HUES48 (cell line): ENCODE results near the gene LYZL4.

ENCODE experiments used
- H3K27ac ChIP-seq: one replicate; pipeline ENCODE4 v1.7.0; 2013; ENCODE audit warnings: low read depth, low read length, inconsistent platforms
- H3K27me3 ChIP-seq: 2 replicates; pipeline ENCODE4 v1.6.1; 2013; ENCODE audit warnings: mild to moderate bottlenecking, low read length; ENCODE audit not compliant: control insufficient read depth, insufficient read depth
- H3K36me3 ChIP-seq: 2 replicates; pipeline ENCODE4 v1.6.1; 2013; ENCODE audit warnings: low read length; ENCODE audit not compliant: control insufficient read depth, insufficient read depth
- H3K4me1 ChIP-seq: 2 replicates; pipeline ENCODE4 v1.6.1; 2013; ENCODE audit warnings: mild to moderate bottlenecking, low read length; ENCODE audit not compliant: control insufficient read depth, insufficient read depth
- H3K4me3 ChIP-seq: 2 replicates; pipeline ENCODE4 v1.5.1; 2013; ENCODE audit warnings: mild to moderate bottlenecking, low read depth, low read length
- H3K9ac ChIP-seq: 2 replicates; pipeline ENCODE4 v1.6.1; 2013; ENCODE audit warnings: mild to moderate bottlenecking, low read depth, low read length, moderate library complexity
- H3K9me3 ChIP-seq: 2 replicates; pipeline ENCODE4 v1.6.1; 2013; ENCODE audit warnings: low read length; ENCODE audit not compliant: control insufficient read depth, insufficient read depth

LYZL4 gene

DNA sequence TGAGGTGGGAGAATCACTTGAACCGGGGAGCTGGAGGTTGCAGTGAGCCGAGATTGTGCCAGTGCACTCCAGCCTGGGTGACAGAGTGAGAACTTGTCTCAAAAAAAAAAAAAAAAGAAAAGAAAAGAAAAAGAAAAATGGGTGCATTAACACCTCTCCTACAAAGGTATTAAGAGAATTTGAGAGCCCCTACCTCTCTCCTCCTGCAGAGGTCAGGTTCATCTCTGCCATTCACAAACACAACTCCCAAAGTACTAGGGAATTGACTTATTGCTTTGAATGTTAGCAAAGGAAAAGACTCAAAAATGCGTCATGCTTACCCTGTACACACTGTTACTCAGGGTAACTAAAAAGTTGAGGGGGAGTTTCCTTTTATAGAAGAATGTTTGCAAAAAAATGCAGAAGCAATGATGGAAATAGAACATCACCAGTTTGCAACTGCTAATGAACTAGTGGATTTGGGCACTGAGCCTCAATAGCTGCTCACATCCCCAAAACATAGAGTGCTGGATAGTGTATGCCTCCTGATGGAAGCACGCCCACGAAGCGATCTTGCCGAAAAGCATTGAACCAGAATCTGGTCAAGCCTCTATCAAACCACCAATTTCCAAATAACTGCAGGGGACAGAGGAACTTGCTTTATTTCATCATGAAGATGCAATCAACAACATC lies 15.5 kb upstream of the LYZL4 start:
- H3K4me1 ChIP-seq, result no peaks in the 10 kb centered on the region
- H3K36me3 ChIP-seq, result no peaks in the 10 kb centered on the region

DNA sequence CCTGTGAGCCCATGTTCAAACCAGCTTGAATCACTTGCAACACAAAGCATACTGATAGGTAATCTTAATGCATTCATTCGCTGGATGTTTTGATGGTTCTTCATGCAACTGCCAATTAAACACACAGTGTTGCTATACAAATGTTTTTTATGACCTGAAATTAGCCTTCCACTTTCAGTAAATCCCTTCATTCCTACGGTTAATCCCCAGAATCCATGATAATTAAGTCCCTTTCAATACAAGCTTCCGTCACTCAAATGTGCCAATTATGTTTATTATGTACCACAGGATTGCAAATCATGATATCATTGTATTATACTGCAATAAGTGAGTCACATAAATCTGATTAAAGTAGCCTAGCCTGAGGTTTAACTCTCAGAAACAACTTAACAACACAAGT lies 14.5 kb upstream of the LYZL4 start:
- H3K9me3 ChIP-seq, result no peaks in the 10 kb centered on the region

More for the DNA sequence above, 15.5 kb upstream of the LYZL4 start:
- Histone ChIP-seq H3K9ac (no peak overlapping the region), H3K4me3 (no peak overlapping the region), H3K27ac (no peak overlapping the region), H3K9me3 (no peaks in the 10 kb centered on the region), H3K27me3 (no peaks in the 10 kb centered on the region)

DNA sequence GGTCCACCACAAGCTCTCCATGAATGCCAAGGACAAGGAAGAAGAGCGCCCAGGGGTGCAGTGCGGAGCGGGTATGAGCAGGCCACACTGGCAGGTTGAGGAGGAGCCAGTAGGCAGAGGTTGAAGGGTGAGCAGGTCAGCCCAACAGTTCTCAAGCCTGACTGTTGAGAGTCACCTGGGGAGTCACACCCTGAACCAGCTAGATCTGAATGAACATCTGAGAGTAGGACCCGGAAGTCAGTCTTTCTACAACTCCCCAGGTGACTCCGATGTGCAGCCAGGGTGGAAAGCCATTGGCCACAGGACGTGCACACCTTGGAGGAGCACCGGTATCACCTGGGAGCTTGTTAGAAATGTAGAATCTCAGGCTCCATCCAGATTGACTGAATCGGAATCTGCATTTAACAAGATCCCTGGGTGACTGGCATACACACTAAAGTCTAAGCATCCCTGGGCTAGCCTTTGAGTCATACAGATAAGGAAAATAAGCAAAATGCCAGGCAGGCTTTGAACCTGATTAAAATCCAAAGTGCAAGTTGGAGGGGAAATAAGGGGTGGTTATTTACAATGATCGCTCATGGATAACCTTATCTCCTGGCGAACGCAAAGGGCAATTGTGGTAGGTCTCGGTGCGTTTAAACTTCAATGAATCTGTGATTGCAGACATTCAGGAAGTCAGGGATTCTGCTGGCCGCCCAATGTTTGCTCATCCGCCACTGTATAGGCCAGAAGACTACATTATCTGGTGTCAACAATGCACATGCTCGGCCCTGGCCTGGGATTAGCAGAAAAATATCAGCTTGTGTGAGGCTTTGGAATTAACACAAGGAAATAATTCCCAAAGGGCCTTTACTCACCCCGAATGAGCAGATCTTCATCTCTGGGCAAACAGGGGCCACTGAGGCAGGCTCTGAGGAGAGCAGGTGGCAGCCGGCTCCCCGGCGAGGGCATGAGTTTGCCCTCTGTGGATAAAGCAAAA lies 11.7 kb upstream of the LYZL4 start:
- no peaks in the 10 kb centered on the region for H3K4me1 ChIP-seq
- H3K27me3 ChIP-seq, result no peaks in the 10 kb centered on the region
- H3K9me3 ChIP-seq, result no peaks in the 10 kb centered on the region
- no peak overlapping the region for H3K27ac ChIP-seq
- no peaks in the 10 kb centered on the region for H3K36me3 ChIP-seq
- no peak overlapping the region for H3K4me3 ChIP-seq
- no peak overlapping the region for H3K9ac ChIP-seq

More for the DNA sequence above, 14.5 kb upstream of the LYZL4 start:
- Histone ChIP-seq H3K36me3 (no peaks in the 10 kb centered on the region), H3K27ac (no peak overlapping the region), H3K4me1 (no peaks in the 10 kb centered on the region), H3K9ac (no peak overlapping the region), H3K4me3 (no peak overlapping the region), H3K27me3 (no peaks in the 10 kb centered on the region)

DNA sequence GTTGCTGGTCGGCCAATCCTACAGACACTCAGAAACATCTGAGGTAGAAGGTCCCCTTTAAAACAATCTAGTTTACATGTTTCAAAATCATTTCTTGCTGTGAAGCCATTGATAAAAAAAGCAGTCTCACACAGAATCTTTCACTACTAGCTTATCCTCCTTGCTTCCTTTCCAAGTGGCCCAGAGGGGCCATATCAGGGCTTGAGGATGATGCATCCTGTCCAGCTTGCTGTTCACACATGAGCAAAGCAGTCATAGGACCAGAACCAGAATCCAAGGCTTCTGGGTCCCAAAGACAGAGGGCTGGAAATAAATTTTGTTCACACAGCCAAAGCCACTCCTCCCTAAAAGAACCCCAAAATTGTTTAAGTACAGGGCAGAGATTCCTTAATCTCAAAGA lies 9.2 kb upstream of the LYZL4 start:
- H3K27me3 ChIP-seq, result no peaks in the 10 kb centered on the region
- no peaks in the 10 kb centered on the region for H3K36me3 ChIP-seq
- no peaks in the 10 kb centered on the region for H3K9me3 ChIP-seq
- H3K4me3 ChIP-seq, result no peak overlapping the region
- H3K4me1 ChIP-seq, result no peaks in the 10 kb centered on the region
- no peak overlapping the region for H3K9ac ChIP-seq
- no peak overlapping the region for H3K27ac ChIP-seq

DNA sequence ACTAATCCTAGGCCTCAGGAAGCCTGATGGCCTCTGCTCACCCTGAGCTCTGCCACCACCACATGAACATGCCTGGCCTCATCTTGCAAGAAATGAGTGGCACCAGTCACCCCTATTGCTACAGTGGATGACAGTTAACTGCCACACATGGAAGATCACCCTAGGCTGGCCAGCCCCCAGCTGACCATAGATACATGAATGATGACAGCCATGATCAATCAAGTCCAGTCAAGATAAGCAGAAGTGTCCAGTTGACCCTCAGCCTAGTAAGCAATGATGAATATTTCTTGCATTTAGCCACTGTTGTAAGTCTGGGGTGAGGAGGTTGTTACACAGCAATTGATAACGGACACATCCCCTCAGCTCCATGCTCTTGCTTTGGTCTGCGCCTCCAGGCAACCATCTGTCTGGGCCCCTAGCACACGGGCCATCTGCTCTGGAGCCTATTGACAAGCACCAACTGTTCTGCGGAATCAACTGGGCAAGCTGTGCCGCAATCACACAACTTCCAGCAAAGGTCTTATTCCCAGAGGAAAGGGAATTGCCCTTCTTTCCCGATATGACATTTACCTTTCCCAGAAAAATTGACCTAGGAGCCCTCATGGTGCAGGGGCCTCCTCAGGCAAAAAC lies 2.2 kb upstream of the LYZL4 start:
- Histone ChIP-seq H3K9ac (no peak overlapping the region), H3K27me3 (no peaks in the 10 kb centered on the region)

DNA sequence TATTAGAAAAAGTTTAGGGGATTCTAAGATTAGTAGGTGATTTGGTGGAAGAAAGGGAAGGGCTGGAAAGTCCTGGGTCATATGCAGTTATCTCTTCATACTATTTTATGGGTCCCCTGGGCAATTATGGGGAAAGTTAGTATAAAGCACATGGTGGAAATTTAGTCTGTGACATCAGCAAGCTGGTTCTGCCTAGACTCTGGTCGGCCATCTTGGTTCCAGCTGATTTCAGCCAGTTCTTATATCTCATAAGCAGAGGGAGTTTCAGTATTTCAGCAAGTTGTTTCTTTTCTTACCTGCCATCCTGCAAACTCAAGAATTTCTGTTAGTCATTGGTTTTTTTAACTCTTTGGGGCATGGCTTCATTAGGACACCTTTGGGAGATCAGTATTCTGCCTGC lies 1.0 kb upstream of the LYZL4 start:
- Histone ChIP-seq H3K27me3 (no peaks in the 10 kb centered on the region), H3K9me3 (no peaks in the 10 kb centered on the region), H3K4me3 (no peak overlapping the region), H3K36me3 (no peaks in the 10 kb centered on the region), H3K4me1 (no peaks in the 10 kb centered on the region), H3K27ac (no peak overlapping the region), H3K9ac (no peak overlapping the region)

More for the DNA sequence above, 2.2 kb upstream of the LYZL4 start:
- no peaks in the 10 kb centered on the region for H3K36me3 ChIP-seq
- H3K4me1 ChIP-seq, result no peaks in the 10 kb centered on the region
- no peak overlapping the region for H3K4me3 ChIP-seq
- H3K27ac ChIP-seq, result no peak overlapping the region
- no peaks in the 10 kb centered on the region for H3K9me3 ChIP-seq

DNA sequence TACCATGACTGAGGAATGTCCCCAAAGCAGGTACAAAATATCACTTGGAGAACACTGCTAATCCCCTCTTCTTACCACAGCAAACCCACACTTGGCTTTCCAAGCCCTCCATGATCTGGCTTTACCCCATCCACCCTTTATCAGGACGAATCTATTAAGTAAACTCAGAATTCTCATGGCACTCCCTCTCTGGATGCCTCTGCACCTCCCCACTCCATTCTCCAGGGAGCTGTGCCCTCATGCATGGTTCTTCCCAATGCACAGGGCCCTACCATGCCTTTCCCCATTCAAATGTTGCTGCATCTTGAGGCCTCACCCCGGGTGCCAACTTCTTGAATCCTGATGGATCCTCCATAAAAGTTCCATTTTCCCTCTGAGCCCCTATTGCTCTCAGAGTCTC lies 2.3 kb downstream of the LYZL4 start:
- H3K27me3 ChIP-seq, result no peaks in the 10 kb centered on the region
- H3K9ac ChIP-seq, result no peak overlapping the region
- H3K36me3 ChIP-seq, result no peaks in the 10 kb centered on the region

DNA sequence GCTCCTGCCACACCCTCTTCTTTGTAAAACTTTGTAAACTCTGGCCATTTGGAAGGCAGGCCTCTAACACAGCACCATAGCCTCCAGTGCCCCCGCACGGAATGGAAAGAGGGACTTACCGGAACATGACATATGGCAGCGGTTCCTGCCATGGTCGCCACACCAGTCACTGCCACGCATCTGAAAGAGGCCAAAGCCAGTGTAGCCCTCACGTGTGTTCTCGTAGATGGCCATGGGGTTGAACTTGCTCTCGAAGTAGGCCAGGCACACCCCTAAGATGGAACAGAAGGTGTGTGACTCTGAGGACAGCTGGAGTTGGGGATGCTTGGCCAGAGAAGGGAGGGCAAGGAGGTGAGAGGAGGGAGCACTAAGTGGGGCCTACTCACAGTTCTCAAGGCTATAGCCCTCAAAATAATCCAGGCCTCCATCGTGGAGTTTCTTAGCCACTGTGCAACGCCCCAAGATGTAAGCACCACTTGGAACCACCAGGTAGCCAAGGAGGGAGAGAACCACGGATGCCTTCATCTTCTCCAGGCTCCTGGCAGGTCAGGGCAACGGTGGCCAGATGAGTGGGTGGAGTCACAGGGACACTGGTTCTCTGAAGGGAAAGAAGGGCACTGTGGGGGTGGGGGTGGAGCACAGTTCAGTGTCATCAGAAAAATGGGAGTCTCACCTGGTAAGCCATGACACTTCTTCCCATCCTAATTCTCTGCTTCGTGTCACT lies 3.5 kb downstream of the LYZL4 start:
- Histone ChIP-seq H3K4me3 (no peak overlapping the region), H3K36me3 (no peaks in the 10 kb centered on the region), H3K27ac (no peak overlapping the region), H3K4me1 (no peaks in the 10 kb centered on the region), H3K9me3 (no peaks in the 10 kb centered on the region), H3K9ac (no peak overlapping the region), H3K27me3 (no peaks in the 10 kb centered on the region)

More for the DNA sequence above, 2.3 kb downstream of the LYZL4 start:
- Histone ChIP-seq H3K4me3 (no peak overlapping the region), H3K4me1 (no peaks in the 10 kb centered on the region), H3K27ac (no peak overlapping the region), H3K9me3 (no peaks in the 10 kb centered on the region)

DNA sequence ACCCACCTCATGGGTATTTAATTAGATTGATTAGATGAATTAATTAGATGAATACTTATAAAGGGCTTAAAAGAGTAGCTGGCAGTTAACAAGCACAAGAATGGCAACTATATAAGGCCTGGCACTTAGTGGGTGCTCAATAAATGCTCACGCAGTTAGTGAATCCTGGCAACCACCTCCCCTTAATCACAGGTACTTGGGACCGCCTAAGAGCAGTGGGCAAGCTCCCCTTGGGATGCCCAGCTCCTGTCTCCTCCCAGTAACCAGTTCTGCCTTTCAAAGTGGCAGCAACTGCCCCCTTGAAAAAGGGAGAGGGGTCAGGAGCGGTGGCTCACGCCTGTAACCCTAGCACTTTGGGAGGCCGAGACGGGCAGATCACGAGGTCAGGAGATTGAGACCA lies 4.6 kb downstream of the LYZL4 start:
- Histone ChIP-seq H3K9ac (no peak overlapping the region), H3K9me3 (no peaks in the 10 kb centered on the region)

DNA sequence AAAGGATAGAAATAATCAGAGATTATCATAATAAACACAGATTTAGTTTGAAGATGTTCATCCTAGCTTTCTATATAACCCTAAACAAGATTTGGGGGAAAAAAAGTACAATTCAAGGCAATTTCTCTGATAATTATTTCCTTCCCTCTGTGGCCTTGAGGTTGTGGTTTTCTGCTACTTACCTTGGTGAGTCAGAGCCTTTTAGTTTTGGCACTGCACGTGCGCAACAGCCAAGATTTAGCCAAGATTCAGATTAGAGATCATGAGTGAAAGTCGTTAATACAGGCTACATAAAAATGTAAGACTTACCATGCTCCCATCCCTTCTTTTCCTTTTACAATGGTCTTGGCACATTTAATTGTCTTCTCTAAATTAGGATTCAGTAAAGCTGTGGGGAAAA lies 6.7 kb downstream of the LYZL4 start:
- no peak overlapping the region for H3K4me3 ChIP-seq
- H3K36me3 ChIP-seq, result no peaks in the 10 kb centered on the region
- no peak overlapping the region for H3K9ac ChIP-seq

More for the DNA sequence above, 4.6 kb downstream of the LYZL4 start:
- H3K4me3 ChIP-seq, result no peak overlapping the region
- H3K4me1 ChIP-seq, result no peaks in the 10 kb centered on the region
- no peaks in the 10 kb centered on the region for H3K27me3 ChIP-seq
- no peak overlapping the region for H3K27ac ChIP-seq
- no peaks in the 10 kb centered on the region for H3K36me3 ChIP-seq

More for the DNA sequence above, 6.7 kb downstream of the LYZL4 start:
- H3K27ac ChIP-seq, result no peak overlapping the region
- H3K9me3 ChIP-seq, result no peaks in the 10 kb centered on the region
- H3K4me1 ChIP-seq, result no peaks in the 10 kb centered on the region
- no peaks in the 10 kb centered on the region for H3K27me3 ChIP-seq
